HL-60 (cell line): ENCODE results near the gene BBOF1.
A peak's percentile ranks its signal among the peaks of the same experiment; 100 is the strongest.

Experiments used
- DNase-seq, 2 experiments: peaks; one replicate each; pipeline ENCODE4 v3.0.0-alpha.2; 2010 to 2020; ENCODE audit warnings: low read depth in 1 of 2, low spot score in 1 of 2
- H3K27ac ChIP-seq: fragments of 250-450 bp; sonication (Bioruptor Pico); replicated peaks from 2 replicates; pipeline ENCODE4 v1.5.1; 2020; ENCODE audit warnings: mild to moderate bottlenecking, moderate library complexity
- H3K27me3 ChIP-seq: fragments of 250-450 bp; sonication (Bioruptor Pico); 2 replicates; pipeline ENCODE4 v1.5.1; 2021; ENCODE audit warnings: mild to moderate bottlenecking, moderate library complexity; ENCODE audit not compliant: insufficient read depth, poor library complexity, severe bottlenecking
- H3K4me3 ChIP-seq: replicated peaks from 2 replicates; pipeline ENCODE4 v1.5.1; 2011; ENCODE audit warnings: mild to moderate bottlenecking, control low read depth, low read length; ENCODE audit not compliant: insufficient read depth
- CTCF ChIP-seq: IDR thresholded peaks from one replicate; pipeline ENCODE4 v1.5.1; 2011; ENCODE audit warnings: low read length, control low read depth, inconsistent platforms; ENCODE audit not compliant: insufficient read depth
- GABPA ChIP-seq: IDR thresholded peaks from 2 replicates; pipeline ENCODE4 v1.6.1; 2012; ENCODE audit warnings: low read depth
- POLR2AphosphoS5 ChIP-seq: IDR thresholded peaks from 2 replicates; pipeline ENCODE4 v1.6.1; 2012; ENCODE audit warnings: low read depth
- REST ChIP-seq: IDR thresholded peaks from 2 replicates; pipeline ENCODE4 v1.6.1; 2012; ENCODE audit warnings: low read depth; ENCODE audit not compliant: insufficient replicate concordance
- SPI1 ChIP-seq: IDR thresholded peaks from 2 replicates; pipeline ENCODE4 v1.6.1; 2012; ENCODE audit warnings: low read depth, mild to moderate bottlenecking, borderline replicate concordance

BBOF1 gene

GRCh38 chr14:74045522-74045921 lies 26.4 kb downstream of the BBOF1 start:
- DNase-seq, result no peak
- Histone ChIP-seq H3K27ac (no peak overlapping the region), H3K4me3 (no peak overlapping the region), H3K27me3 (no peaks in the 10 kb centered on the region)
- TF ChIP-seq CTCF (no peak), SPI1 (no peak)

DNA sequence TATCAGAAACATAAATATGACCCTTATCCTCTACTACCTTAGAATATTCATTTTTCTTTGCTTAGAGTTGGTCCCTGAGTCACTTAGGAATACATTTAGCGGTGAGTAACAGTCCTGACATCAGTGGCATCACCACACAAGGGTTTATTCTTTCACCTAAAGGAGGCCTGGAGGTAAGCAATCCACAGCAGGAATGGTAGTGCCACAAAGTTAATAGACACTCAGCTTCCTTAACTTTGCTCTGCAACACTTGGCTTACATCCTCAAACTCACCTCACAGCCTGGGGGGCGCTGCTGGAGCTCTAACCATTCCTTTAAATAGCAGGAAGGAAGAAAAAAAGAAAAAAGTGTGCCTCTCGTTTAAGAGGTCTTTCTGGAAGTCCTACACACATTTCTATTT lies 29.1 kb downstream of the BBOF1 start:
- TF ChIP-seq POLR2AphosphoS5 (no peak), SPI1 (no peak), REST (no peak)
- Histone ChIP-seq H3K27me3 (no peaks in the 10 kb centered on the region), H3K27ac (no peak overlapping the region), H3K4me3 (no peak overlapping the region)
- DNase-seq, result no peak

- Histone ChIP-seq H3K4me3 (no peak overlapping the region), H3K27me3 (no peaks in the 10 kb centered on the region), H3K27ac (no peak overlapping the region)
- TF ChIP-seq SPI1 (peak; percentile 50; the same call in 1 of the 2 replicates), REST (no peak)
- no peak for DNase-seq
These were observed 30.8 kb downstream of the BBOF1 start for GRCh38 chr14:74049876-74050495.

DNA sequence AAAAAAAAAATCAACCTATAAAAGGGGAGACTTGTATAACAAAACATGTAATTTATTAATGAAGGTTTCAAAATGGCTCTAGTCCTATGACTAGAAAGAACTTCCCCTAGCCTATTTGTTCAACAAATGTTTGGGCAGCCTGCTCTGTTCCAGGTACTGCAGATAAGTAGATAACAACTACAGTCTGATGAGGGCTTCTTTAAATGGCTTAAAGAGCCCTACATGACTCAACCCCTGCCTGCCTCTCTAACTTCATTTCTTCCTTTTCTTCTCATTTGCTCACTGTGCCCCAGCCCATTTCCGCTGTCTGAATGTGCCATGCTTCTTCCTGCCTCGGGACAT lies 43.6 kb downstream of the BBOF1 start:
- no peak for DNase-seq
- no peak overlapping the region for H3K27ac ChIP-seq
- no peak for TF ChIP-seq CTCF
- TF ChIP-seq SPI1, result no peak
- TF ChIP-seq GABPA, result no peak
- TF ChIP-seq REST, result no peak
- TF ChIP-seq POLR2AphosphoS5, result no peak
- H3K4me3 ChIP-seq, result no peak overlapping the region
- H3K27me3 ChIP-seq, result no peaks in the 10 kb centered on the region
